ENCODE measurements around the gene MVB12B. TPM values are rescaled to one million over a fixed set of nuclear protein-coding genes. Genes with fewer than 3 reads are reported as not detected.

The MVB12B gene
- total and polyA plus RNA-seq, 2 of the 8 experiments (the other 6 are each of a cell fraction or from before 2014, with no cell fraction given), result 2.6 to 5.0 TPM

DNA sequence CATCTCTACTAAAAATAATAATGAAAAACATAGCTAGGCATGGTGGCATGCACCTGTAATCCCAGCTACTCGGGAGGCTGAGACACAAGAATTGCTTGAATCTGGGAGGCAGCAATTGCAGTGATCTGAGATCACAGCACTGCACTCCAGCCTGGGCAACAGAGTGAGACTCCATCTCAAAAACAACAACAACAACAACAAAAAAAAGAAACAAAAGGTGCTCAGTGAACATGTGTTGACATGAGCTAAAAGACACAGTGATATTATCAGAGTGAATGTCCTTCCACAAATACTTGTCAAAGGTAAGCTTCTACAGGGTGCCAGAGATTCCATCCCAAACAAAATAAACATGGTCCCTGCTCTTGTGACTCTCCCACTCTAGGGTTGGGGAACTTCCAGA, 211.9 kb downstream of the MVB12B start (continued):
- TF ChIP-seq, protein P1, sequence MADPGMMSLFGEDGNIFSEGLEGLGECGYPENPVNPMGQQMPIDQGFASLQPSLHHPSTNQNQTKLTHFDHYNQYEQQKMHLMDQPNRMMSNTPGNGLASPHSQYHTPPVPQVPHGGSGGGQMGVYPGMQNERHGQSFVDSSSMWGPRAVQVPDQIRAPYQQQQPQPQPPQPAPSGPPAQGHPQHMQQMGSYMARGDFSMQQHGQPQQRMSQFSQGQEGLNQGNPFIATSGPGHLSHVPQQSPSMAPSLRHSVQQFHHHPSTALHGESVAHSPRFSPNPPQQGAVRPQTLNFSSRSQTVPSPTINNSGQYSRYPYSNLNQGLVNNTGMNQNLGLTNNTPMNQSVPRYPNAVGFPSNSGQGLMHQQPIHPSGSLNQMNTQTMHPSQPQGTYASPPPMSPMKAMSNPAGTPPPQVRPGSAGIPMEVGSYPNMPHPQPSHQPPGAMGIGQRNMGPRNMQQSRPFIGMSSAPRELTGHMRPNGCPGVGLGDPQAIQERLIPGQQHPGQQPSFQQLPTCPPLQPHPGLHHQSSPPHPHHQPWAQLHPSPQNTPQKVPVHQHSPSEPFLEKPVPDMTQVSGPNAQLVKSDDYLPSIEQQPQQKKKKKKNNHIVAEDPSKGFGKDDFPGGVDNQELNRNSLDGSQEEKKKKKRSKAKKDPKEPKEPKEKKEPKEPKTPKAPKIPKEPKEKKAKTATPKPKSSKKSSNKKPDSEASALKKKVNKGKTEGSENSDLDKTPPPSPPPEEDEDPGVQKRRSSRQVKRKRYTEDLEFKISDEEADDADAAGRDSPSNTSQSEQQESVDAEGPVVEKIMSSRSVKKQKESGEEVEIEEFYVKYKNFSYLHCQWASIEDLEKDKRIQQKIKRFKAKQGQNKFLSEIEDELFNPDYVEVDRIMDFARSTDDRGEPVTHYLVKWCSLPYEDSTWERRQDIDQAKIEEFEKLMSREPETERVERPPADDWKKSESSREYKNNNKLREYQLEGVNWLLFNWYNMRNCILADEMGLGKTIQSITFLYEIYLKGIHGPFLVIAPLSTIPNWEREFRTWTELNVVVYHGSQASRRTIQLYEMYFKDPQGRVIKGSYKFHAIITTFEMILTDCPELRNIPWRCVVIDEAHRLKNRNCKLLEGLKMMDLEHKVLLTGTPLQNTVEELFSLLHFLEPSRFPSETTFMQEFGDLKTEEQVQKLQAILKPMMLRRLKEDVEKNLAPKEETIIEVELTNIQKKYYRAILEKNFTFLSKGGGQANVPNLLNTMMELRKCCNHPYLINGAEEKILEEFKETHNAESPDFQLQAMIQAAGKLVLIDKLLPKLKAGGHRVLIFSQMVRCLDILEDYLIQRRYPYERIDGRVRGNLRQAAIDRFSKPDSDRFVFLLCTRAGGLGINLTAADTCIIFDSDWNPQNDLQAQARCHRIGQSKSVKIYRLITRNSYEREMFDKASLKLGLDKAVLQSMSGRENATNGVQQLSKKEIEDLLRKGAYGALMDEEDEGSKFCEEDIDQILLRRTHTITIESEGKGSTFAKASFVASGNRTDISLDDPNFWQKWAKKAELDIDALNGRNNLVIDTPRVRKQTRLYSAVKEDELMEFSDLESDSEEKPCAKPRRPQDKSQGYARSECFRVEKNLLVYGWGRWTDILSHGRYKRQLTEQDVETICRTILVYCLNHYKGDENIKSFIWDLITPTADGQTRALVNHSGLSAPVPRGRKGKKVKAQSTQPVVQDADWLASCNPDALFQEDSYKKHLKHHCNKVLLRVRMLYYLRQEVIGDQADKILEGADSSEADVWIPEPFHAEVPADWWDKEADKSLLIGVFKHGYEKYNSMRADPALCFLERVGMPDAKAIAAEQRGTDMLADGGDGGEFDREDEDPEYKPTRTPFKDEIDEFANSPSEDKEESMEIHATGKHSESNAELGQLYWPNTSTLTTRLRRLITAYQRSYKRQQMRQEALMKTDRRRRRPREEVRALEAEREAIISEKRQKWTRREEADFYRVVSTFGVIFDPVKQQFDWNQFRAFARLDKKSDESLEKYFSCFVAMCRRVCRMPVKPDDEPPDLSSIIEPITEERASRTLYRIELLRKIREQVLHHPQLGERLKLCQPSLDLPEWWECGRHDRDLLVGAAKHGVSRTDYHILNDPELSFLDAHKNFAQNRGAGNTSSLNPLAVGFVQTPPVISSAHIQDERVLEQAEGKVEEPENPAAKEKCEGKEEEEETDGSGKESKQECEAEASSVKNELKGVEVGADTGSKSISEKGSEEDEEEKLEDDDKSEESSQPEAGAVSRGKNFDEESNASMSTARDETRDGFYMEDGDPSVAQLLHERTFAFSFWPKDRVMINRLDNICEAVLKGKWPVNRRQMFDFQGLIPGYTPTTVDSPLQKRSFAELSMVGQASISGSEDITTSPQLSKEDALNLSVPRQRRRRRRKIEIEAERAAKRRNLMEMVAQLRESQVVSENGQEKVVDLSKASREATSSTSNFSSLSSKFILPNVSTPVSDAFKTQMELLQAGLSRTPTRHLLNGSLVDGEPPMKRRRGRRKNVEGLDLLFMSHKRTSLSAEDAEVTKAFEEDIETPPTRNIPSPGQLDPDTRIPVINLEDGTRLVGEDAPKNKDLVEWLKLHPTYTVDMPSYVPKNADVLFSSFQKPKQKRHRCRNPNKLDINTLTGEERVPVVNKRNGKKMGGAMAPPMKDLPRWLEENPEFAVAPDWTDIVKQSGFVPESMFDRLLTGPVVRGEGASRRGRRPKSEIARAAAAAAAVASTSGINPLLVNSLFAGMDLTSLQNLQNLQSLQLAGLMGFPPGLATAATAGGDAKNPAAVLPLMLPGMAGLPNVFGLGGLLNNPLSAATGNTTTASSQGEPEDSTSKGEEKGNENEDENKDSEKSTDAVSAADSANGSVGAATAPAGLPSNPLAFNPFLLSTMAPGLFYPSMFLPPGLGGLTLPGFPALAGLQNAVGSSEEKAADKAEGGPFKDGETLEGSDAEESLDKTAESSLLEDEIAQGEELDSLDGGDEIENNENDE (IDR thresholded peaks at IDR 0.05; ENCODE audit: insufficient replicate concordance, low read length), result no peak
- no peak for TF ChIP-seq CBX5 (IDR thresholded peaks at IDR 0.05; ENCODE audit: low read depth, low read length)
- no peak for TF ChIP-seq HDAC2 (IDR thresholded peaks at IDR 0.05; ENCODE audit: borderline replicate concordance in 1 of 2, low read depth in 2 of 2, low read length in 2 of 2)
- TF ChIP-seq POLR2AphosphoS5 (IDR thresholded peaks at IDR 0.05; ENCODE audit: low read depth, low read length), result no peak
- TF ChIP-seq SP1 (IDR thresholded peaks at IDR 0.05; ENCODE audit: low read depth, low read length), result no peak
- TF ChIP-seq EZH2 (IDR thresholded peaks at IDR 0.05; ENCODE audit: low read depth, low read length, severe bottlenecking), result no peak
- TF ChIP-seq, protein P2, sequence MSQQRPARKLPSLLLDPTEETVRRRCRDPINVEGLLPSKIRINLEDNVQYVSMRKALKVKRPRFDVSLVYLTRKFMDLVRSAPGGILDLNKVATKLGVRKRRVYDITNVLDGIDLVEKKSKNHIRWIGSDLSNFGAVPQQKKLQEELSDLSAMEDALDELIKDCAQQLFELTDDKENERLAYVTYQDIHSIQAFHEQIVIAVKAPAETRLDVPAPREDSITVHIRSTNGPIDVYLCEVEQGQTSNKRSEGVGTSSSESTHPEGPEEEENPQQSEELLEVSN (IDR thresholded peaks at IDR 0.05), result no peak
- TF ChIP-seq POU5F1 (IDR thresholded peaks at IDR 0.05; ENCODE audit: low read depth, low read length), result no peak
- TF ChIP-seq SP4 (IDR thresholded peaks at IDR 0.05; ENCODE audit: low read length), result no peak
- TF ChIP-seq CTBP2 (IDR thresholded peaks at IDR 0.05; ENCODE audit: borderline replicate concordance, insufficient read depth, insufficient read length, low read length), result no peak
- TF ChIP-seq TAF1 (IDR thresholded peaks at IDR 0.05; ENCODE audit: low read depth, low read length), result no peak
